ENCODE data around the gene IER5L. TPM values are rescaled to one million over a fixed set of nuclear protein-coding genes. Genes with fewer than 3 reads are reported as not detected.
"Not testable (repeated sequence)": the region's sequence is repeated elsewhere in the genome, so short reads cannot be mapped to it uniquely, and the experiment has no call there.

Gene IER5L
- total RNA-seq, 1 experiment from 2014 or later = 4.6 TPM

DNA sequence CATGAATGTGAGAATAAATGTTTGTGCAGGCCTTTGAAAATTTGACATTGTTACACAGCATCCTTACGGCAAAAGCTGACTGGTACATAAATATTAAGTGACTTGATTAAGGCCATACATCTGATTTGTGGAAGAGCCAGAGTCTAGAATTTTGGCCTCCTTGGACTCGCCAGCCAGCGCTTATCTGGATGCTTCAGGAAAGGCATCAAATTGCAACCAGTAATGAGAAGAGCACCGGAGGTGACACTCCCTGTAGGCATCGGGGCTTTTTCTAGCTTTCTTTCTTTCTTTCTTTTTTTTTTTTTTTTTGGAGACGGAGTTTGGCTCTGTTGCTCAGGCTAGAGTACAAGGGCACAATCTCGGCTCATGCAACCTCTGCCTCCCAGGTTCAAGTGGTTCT lies 13.2 kb upstream of the IER5L start:
- TF ChIP-seq, protein P1, sequence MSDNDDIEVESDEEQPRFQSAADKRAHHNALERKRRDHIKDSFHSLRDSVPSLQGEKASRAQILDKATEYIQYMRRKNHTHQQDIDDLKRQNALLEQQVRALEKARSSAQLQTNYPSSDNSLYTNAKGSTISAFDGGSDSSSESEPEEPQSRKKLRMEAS (CRISPR knock-in tag; IDR thresholded peaks at IDR 0.05) = no peak
- TF ChIP-seq RORB (CRISPR knock-in tag; IDR thresholded peaks at IDR 0.05) (no peak), NR1H2 (CRISPR knock-in tag; IDR thresholded peaks at IDR 0.05) (no peak), ZNF263 (CRISPR knock-in tag; IDR thresholded peaks at IDR 0.05; ENCODE audit: low read depth) (no peak), NR3C1 (CRISPR knock-in tag; conservative IDR thresholded peaks at IDR 0.05; ENCODE audit: low read depth) (no peak), ZNF138 (CRISPR knock-in tag; conservative IDR thresholded peaks at IDR 0.05) (no peak), CREM (CRISPR knock-in tag; IDR thresholded peaks at IDR 0.05) (no peak), IRF2 (CRISPR knock-in tag; IDR thresholded peaks at IDR 0.05; ENCODE audit: borderline replicate concordance, low read depth) (no peak), ATF1 (CRISPR knock-in tag; IDR thresholded peaks at IDR 0.05) (no peak), TCF7 (CRISPR knock-in tag; IDR thresholded peaks at IDR 0.05; ENCODE audit: low read depth) (no peak), KAT7 (CRISPR knock-in tag; IDR thresholded peaks at IDR 0.05; ENCODE audit: borderline replicate concordance) (no peak), NFE2L1 (CRISPR knock-in tag; IDR thresholded peaks at IDR 0.05) (no peak), TEAD4 (CRISPR knock-in tag; IDR thresholded peaks at IDR 0.05) (no peak)
- TF ChIP-seq, protein P2, sequence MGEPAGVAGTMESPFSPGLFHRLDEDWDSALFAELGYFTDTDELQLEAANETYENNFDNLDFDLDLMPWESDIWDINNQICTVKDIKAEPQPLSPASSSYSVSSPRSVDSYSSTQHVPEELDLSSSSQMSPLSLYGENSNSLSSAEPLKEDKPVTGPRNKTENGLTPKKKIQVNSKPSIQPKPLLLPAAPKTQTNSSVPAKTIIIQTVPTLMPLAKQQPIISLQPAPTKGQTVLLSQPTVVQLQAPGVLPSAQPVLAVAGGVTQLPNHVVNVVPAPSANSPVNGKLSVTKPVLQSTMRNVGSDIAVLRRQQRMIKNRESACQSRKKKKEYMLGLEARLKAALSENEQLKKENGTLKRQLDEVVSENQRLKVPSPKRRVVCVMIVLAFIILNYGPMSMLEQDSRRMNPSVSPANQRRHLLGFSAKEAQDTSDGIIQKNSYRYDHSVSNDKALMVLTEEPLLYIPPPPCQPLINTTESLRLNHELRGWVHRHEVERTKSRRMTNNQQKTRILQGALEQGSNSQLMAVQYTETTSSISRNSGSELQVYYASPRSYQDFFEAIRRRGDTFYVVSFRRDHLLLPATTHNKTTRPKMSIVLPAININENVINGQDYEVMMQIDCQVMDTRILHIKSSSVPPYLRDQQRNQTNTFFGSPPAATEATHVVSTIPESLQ (CRISPR knock-in tag; IDR thresholded peaks at IDR 0.05) = no peak
- TF ChIP-seq, protein P3, sequence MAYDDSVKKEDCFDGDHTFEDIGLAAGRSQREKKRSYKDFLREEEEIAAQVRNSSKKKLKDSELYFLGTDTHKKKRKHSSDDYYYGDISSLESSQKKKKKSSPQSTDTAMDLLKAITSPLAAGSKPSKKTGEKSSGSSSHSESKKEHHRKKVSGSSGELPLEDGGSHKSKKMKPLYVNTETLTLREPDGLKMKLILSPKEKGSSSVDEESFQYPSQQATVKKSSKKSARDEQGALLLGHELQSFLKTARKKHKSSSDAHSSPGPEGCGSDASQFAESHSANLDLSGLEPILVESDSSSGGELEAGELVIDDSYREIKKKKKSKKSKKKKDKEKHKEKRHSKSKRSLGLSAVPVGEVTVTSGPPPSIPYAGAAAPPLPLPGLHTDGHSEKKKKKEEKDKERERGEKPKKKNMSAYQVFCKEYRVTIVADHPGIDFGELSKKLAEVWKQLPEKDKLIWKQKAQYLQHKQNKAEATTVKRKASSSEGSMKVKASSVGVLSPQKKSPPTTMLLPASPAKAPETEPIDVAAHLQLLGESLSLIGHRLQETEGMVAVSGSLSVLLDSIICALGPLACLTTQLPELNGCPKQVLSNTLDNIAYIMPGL (CRISPR knock-in tag; IDR thresholded peaks at IDR 0.05) = no peak
- TF ChIP-seq, protein P4, sequence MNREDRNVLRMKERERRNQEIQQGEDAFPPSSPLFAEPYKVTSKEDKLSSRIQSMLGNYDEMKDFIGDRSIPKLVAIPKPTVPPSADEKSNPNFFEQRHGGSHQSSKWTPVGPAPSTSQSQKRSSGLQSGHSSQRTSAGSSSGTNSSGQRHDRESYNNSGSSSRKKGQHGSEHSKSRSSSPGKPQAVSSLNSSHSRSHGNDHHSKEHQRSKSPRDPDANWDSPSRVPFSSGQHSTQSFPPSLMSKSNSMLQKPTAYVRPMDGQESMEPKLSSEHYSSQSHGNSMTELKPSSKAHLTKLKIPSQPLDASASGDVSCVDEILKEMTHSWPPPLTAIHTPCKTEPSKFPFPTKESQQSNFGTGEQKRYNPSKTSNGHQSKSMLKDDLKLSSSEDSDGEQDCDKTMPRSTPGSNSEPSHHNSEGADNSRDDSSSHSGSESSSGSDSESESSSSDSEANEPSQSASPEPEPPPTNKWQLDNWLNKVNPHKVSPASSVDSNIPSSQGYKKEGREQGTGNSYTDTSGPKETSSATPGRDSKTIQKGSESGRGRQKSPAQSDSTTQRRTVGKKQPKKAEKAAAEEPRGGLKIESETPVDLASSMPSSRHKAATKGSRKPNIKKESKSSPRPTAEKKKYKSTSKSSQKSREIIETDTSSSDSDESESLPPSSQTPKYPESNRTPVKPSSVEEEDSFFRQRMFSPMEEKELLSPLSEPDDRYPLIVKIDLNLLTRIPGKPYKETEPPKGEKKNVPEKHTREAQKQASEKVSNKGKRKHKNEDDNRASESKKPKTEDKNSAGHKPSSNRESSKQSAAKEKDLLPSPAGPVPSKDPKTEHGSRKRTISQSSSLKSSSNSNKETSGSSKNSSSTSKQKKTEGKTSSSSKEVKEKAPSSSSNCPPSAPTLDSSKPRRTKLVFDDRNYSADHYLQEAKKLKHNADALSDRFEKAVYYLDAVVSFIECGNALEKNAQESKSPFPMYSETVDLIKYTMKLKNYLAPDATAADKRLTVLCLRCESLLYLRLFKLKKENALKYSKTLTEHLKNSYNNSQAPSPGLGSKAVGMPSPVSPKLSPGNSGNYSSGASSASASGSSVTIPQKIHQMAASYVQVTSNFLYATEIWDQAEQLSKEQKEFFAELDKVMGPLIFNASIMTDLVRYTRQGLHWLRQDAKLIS (CRISPR knock-in tag; IDR thresholded peaks at IDR 0.05; ENCODE audit: borderline replicate concordance) = no peak
- TF ChIP-seq, protein P5, sequence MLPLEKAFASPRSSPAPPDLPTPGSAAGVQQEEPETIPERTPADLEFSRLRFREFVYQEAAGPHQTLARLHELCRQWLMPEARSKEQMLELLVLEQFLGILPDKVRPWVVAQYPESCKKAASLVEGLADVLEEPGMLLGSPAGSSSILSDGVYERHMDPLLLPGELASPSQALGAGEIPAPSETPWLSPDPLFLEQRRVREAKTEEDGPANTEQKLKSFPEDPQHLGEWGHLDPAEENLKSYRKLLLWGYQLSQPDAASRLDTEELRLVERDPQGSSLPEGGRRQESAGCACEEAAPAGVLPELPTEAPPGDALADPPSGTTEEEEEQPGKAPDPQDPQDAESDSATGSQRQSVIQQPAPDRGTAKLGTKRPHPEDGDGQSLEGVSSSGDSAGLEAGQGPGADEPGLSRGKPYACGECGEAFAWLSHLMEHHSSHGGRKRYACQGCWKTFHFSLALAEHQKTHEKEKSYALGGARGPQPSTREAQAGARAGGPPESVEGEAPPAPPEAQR (CRISPR knock-in tag; IDR thresholded peaks at IDR 0.05) = no peak
- TF ChIP-seq, protein P6, sequence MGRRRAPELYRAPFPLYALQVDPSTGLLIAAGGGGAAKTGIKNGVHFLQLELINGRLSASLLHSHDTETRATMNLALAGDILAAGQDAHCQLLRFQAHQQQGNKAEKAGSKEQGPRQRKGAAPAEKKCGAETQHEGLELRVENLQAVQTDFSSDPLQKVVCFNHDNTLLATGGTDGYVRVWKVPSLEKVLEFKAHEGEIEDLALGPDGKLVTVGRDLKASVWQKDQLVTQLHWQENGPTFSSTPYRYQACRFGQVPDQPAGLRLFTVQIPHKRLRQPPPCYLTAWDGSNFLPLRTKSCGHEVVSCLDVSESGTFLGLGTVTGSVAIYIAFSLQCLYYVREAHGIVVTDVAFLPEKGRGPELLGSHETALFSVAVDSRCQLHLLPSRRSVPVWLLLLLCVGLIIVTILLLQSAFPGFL (CRISPR knock-in tag; IDR thresholded peaks at IDR 0.05; ENCODE audit: borderline replicate concordance) = no peak
- H3K27me3 Mint-ChIP-seq (ENCODE audit: low read depth) = peaks cover 90% of the 10 kb centered on the region
- ATAC-seq (no peak), DNase-seq (ENCODE audit: low spot score) (no peak)
- peaks cover 13% of the 10 kb centered on the region for H3K4me1 Mint-ChIP-seq
- H3K36me3 Mint-ChIP-seq = peaks cover 5% of the 10 kb centered on the region; the same call in 1 of the 2 replicates
- ChIA-PET POLR2A (interaction anchor here (0.7 to 1.0 kb wide), 2 partner anchors 269 to 393 kb away, joined by 3 to 4 read pairs; no protein-coding TSS in a partner anchor), CTCF (interaction anchor here (2.4 kb wide), 1 partner anchor 17 kb away, joined by 5 read pairs; no protein-coding TSS in a partner anchor)
- H3K27ac Mint-ChIP-seq = no peak overlapping the region
- no peak overlapping the region for H3K4me3 Mint-ChIP-seq
- peaks cover 10% of the 10 kb centered on the region for H3K9me3 Mint-ChIP-seq

DNA sequence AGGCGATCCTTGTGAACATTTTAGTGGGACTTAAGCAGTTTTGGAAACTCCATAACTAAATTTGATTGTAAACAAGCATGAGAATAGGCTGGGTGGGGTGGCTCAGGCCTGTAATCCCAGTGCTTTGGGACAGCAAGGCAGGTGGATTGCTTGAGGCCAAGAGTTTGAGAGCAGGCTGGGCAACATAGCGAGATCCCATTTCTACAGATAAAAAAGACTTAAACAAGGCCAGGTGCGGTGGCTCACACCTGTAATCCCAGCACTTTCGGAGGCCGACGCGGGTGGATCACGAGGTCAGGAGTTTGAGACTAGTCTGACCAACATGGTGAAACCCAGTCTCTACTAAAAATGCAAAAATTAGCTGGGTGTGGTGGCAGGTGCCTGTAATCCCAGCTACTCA lies 11.9 kb upstream of the IER5L start:
- H3K36me3 Mint-ChIP-seq; ATAC-seq; DNase-seq (ENCODE audit: low spot score); CTCF ChIA-PET; H3K27ac Mint-ChIP-seq; H3K4me3 Mint-ChIP-seq; POLR2A ChIA-PET: not testable (repeated sequence)
- H3K9me3 Mint-ChIP-seq = peaks cover 10% of the 10 kb centered on the region
- H3K27me3 Mint-ChIP-seq (ENCODE audit: low read depth) = peaks cover 91% of the 10 kb centered on the region
- peaks cover 13% of the 10 kb centered on the region for H3K4me1 Mint-ChIP-seq
